OCI-LY3 (cell line): Measurements from ENCODE around the gene GSN.

Source experiments
- H2AFZ ChIP-seq: fragments of 200-600, 300-600 bp; shearing (Covaris generic); 2 replicates; pipeline ENCODE4 v1.6.0; 2014; ENCODE audit warnings: antibody characterized with exemption, low read depth, low read length
- H3K27ac ChIP-seq: fragments of 200-600, 300-600 bp; sonication (generic); 2 replicates; pipeline ENCODE4 v1.5.1; 2014; ENCODE audit warnings: mild to moderate bottlenecking, low read length, moderate library complexity, mixed read lengths
- H3K27me3 ChIP-seq: fragments of 200-600, 300-600 bp; sonication (generic); 2 replicates; pipeline ENCODE4 v1.6.1; 2014; ENCODE audit warnings: low read depth, low read length, mixed read lengths
- H3K36me3 ChIP-seq: fragments of 200-600, 300-600 bp; sonication (generic); replicated peaks from 2 replicates; pipeline ENCODE3; 2014; ENCODE audit warnings: low read depth, low read length, mixed read lengths
- H3K4me1 ChIP-seq: fragments of 300-600, 200-600 bp; sonication (generic); 2 replicates; pipeline ENCODE4 v1.6.1; 2014; ENCODE audit warnings: low read length, mixed read lengths
- H3K4me2 ChIP-seq: fragments of 200-600, 300-600 bp; sonication (generic); 2 replicates; pipeline ENCODE4 v1.6.1; 2014; ENCODE audit warnings: low read length, mixed read lengths
- H3K4me3 ChIP-seq: fragments of 300-600, 200-600 bp; sonication (generic); 2 replicates; pipeline ENCODE4 v1.5.1; 2014; ENCODE audit warnings: antibody characterized with exemption, mild to moderate bottlenecking, low read length, moderate library complexity
- H3K79me2 ChIP-seq: fragments of 300-600, 200-600 bp; shearing (Covaris generic); 2 replicates; pipeline ENCODE4 v1.6.1; 2014; ENCODE audit warnings: mild to moderate bottlenecking, low read length, mixed read lengths
- H3K9ac ChIP-seq: fragments of 300-600, 200-600 bp; shearing (Covaris generic); 2 replicates; pipeline ENCODE4 v1.6.0; 2014; ENCODE audit warnings: mild to moderate bottlenecking, low read length, moderate library complexity
- H3K9me3 ChIP-seq: fragments of 200-600, 300-600 bp; shearing (Covaris generic); 2 replicates; pipeline ENCODE4 v1.6.1; 2014; ENCODE audit warnings: low read length, mixed read lengths; ENCODE audit not compliant: insufficient read depth
- H4K20me1 ChIP-seq: fragments of 200-600, 300-600 bp; sonication (generic); 2 replicates; pipeline ENCODE4 v1.6.1; 2016; ENCODE audit warnings: low read length, mixed read lengths; ENCODE audit not compliant: insufficient read depth
- CTCF ChIP-seq: fragments of 200-600, 300-600 bp; sonication (generic); IDR thresholded peaks from 2 replicates; pipeline ENCODE4 v1.5.1; 2014; ENCODE audit warnings: antibody characterized with exemption, low read length, low read depth
- EZH2phosphoT487 ChIP-seq: fragments of 200-600 bp; shearing (Covaris generic); IDR thresholded peaks from 2 replicates; pipeline ENCODE4 v1.6.1; 2018; ENCODE audit warnings: antibody characterized with exemption, mixed run types, low read depth

GSN gene

GRCh38 chr9:121309171-121309570 lies 41.2 kb downstream of the GSN start:
- no peak overlapping the region for H3K9ac ChIP-seq
- H3K27me3 ChIP-seq = no peaks in the 10 kb centered on the region
- H3K4me3 ChIP-seq = no peak overlapping the region
- H2AFZ ChIP-seq = no peak overlapping the region
- no peaks in the 10 kb centered on the region for H3K9me3 ChIP-seq
- TF ChIP-seq EZH2phosphoT487 (no peak), CTCF (no peak)
- no peak overlapping the region for H3K27ac ChIP-seq
- no peaks in the 10 kb centered on the region for H3K79me2 ChIP-seq
- H3K36me3 ChIP-seq = no peaks in the 10 kb centered on the region
- H3K4me1 ChIP-seq = no peaks in the 10 kb centered on the region
- H4K20me1 ChIP-seq = no peaks in the 10 kb centered on the region
- no peak overlapping the region for H3K4me2 ChIP-seq

- Histone ChIP-seq H4K20me1 (no peaks in the 10 kb centered on the region), H3K27me3 (no peaks in the 10 kb centered on the region), H3K36me3 (no peaks in the 10 kb centered on the region), H3K4me1 (no peaks in the 10 kb centered on the region), H3K79me2 (no peaks in the 10 kb centered on the region), H3K27ac (no peak overlapping the region), H3K9ac (no peak overlapping the region), H3K9me3 (no peaks in the 10 kb centered on the region), H2AFZ (no peak overlapping the region), H3K4me2 (no peak overlapping the region), H3K4me3 (no peak overlapping the region)
- TF ChIP-seq EZH2phosphoT487 (no peak), CTCF (no peak)
Measured at GRCh38 chr9:121309833-121310425, 42.0 kb downstream of the GSN start.

GRCh38 chr9:121310571-121310970 lies 42.6 kb downstream of the GSN start:
- no peaks in the 10 kb centered on the region for H3K9me3 ChIP-seq
- H3K9ac ChIP-seq = no peak overlapping the region
- no peak overlapping the region for H2AFZ ChIP-seq
- H3K79me2 ChIP-seq = no peaks in the 10 kb centered on the region
- no peaks in the 10 kb centered on the region for H3K27me3 ChIP-seq
- H3K4me2 ChIP-seq = no peak overlapping the region
- no peak overlapping the region for H3K27ac ChIP-seq
- no peaks in the 10 kb centered on the region for H3K36me3 ChIP-seq
- H3K4me1 ChIP-seq = no peaks in the 10 kb centered on the region
- no peak for TF ChIP-seq EZH2phosphoT487
- TF ChIP-seq CTCF = no peak
- H3K4me3 ChIP-seq = no peak overlapping the region
- no peaks in the 10 kb centered on the region for H4K20me1 ChIP-seq

DNA sequence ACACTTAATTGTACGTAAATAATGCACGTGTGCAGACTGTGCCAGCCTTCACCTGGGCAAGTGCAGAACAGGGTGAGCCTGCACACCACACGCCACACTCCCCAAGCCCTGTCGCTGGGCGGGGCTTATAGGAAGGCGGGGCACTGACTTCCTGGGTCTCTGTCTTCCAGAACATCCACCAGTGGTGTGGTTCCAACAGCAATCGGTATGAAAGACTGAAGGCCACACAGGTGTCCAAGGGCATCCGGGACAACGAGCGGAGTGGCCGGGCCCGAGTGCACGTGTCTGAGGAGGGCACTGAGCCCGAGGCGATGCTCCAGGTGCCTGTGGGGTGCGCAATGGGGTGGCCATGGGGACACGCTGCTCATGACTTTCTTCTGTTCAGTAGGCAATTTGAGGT lies 44.2 kb downstream of the GSN start:
- no peak overlapping the region for H2AFZ ChIP-seq
- H3K9ac ChIP-seq = no peak overlapping the region
- no peaks in the 10 kb centered on the region for H3K4me1 ChIP-seq
- no peaks in the 10 kb centered on the region for H3K9me3 ChIP-seq
- no peaks in the 10 kb centered on the region for H3K79me2 ChIP-seq
- TF ChIP-seq EZH2phosphoT487 = no peak
- TF ChIP-seq CTCF = no peak
- H3K27ac ChIP-seq = no peak overlapping the region
- no peak overlapping the region for H3K4me3 ChIP-seq
- H3K4me2 ChIP-seq = no peak overlapping the region
- no peaks in the 10 kb centered on the region for H3K36me3 ChIP-seq
- H4K20me1 ChIP-seq = no peaks in the 10 kb centered on the region
- no peaks in the 10 kb centered on the region for H3K27me3 ChIP-seq
